Measurements from ENCODE around the gene VSTM2A. TPM values are rescaled to one million over a fixed set of nuclear protein-coding genes. Genes with fewer than 3 reads are reported as not detected.

Gene VSTM2A
- total RNA-seq, 2 donors from 2014 or later = not detected

- Histone ChIP-seq H3K4me1 (no peaks in the 10 kb centered on the region), H3K9me3 (no peaks in the 10 kb centered on the region), H3K27me3 (no peaks in the 10 kb centered on the region), H3K27ac (no peak overlapping the region), H3K36me3 (no peaks in the 10 kb centered on the region), H3K4me3 (no peak overlapping the region)
- TF ChIP-seq CTCF (IDR thresholded peaks at IDR 0.05) = no peak
- no peak for DNase-seq (ENCODE audit: low spot score)
Observed at GRCh38 chr7:54581511-54581910, 39.3 kb downstream of the VSTM2A start.

- Histone ChIP-seq H3K36me3 (no peaks in the 10 kb centered on the region), H3K9me3 (no peaks in the 10 kb centered on the region), H3K4me3 (no peak overlapping the region), H3K27ac (no peak overlapping the region), H3K4me1 (no peaks in the 10 kb centered on the region), H3K27me3 (no peaks in the 10 kb centered on the region)
- no peak for TF ChIP-seq CTCF (IDR thresholded peaks at IDR 0.05)
- DNase-seq (ENCODE audit: low spot score) = no peak
Observed at GRCh38 chr7:54591404-54592386, 49.5 kb downstream of the VSTM2A start.

GRCh38 chr7:54596747-54597146 lies 54.6 kb downstream of the VSTM2A start:
- no peaks in the 10 kb centered on the region for H3K4me1 ChIP-seq
- H3K4me3 ChIP-seq = no peak overlapping the region
- no peaks in the 10 kb centered on the region for H3K9me3 ChIP-seq
- no peak for TF ChIP-seq CTCF (IDR thresholded peaks at IDR 0.05)
- H3K27ac ChIP-seq = no peak overlapping the region
- H3K36me3 ChIP-seq = no peaks in the 10 kb centered on the region
- no peak for DNase-seq (ENCODE audit: low spot score)
- no peaks in the 10 kb centered on the region for H3K27me3 ChIP-seq

- Histone ChIP-seq H3K4me3 (no peak overlapping the region), H3K36me3 (no peaks in the 10 kb centered on the region), H3K4me1 (no peaks in the 10 kb centered on the region), H3K27ac (no peak overlapping the region), H3K27me3 (no peaks in the 10 kb centered on the region), H3K9me3 (no peaks in the 10 kb centered on the region)
- TF ChIP-seq CTCF (IDR thresholded peaks at IDR 0.05) = no peak
- DNase-seq (ENCODE audit: low spot score) = no peak
Observed at GRCh38 chr7:54615537-54615936, 73.4 kb downstream of the VSTM2A start.

Other genes starting within 250 kb of the VSTM2A start
- 100 to 1,000 TPM; 219 to 307 TPM for gene SEC61G, start 216.8 kb downstream of the VSTM2A start, total RNA-seq